Measurements from ENCODE around the gene OSBPL10.

The OSBPL10 gene

DNA sequence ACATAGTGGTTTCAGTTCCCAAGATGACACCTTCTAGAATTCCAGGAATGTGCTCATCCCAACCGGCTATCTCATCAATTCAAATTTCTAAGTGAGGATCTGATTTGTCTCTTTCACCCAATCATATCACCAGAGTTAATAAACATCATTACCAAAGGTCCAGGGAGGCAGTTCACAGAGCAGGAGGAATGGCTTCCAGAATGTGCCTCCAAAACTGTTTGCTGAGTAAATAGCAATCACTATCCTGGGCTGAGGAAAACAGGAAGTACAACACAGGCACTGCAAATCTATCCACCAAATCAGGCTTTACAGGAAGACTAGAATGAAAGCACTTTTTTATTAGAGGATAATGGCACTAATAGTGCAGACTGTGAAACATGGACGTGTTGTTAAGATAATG lies 61.5 kb downstream of the OSBPL10 start:
- Histone ChIP-seq H3K27ac (ENCODE audit: low read depth, low read length) (no peak overlapping the region), H4K8ac (ENCODE audit: low read depth, low read length) (no peak overlapping the region), H4K91ac (ENCODE audit: low read depth, low read length) (no peak overlapping the region), H3K4me2 (ENCODE audit: low read length) (no peak overlapping the region), H2BK5ac (ENCODE audit: low read depth, low read length, poor library complexity) (no peak overlapping the region), H4K12ac (ENCODE audit: low read depth, low read length) (no peak overlapping the region), H3K4me1 (ENCODE audit: control insufficient read depth in 1 of 2, insufficient read depth in 2 of 2, low read length in 2 of 2) (peaks cover 0 to 9% of the 10 kb centered on the region in 2 experiments), H3K79me2 (ENCODE audit: control insufficient read depth, insufficient read depth, low read length, poor library complexity) (no peaks in the 10 kb centered on the region), H3K4me3 (ENCODE audit: low read depth, low read length) (no peak overlapping the region), H3K23ac (ENCODE audit: low read length) (no peak overlapping the region), H2AK5ac (ENCODE audit: low read length) (no peak overlapping the region), H2AFZ (ENCODE audit: insufficient read depth, low read length, poor library complexity) (no peak overlapping the region), H3K4ac (ENCODE audit: low read depth, low read length) (no peak overlapping the region), H3K27me3 (ENCODE audit: insufficient read depth, low read length) (no peaks in the 10 kb centered on the region), H2BK12ac (ENCODE audit: low read length) (no peak overlapping the region), H3K14ac (ENCODE audit: low read length) (no peak overlapping the region), H2BK120ac (ENCODE audit: insufficient read depth, low read length, poor library complexity) (no peak overlapping the region), H3K79me1 (ENCODE audit: low read length) (no peaks in the 10 kb centered on the region), H3K9me3 (ENCODE audit: insufficient read depth, low read depth, low read length) (peaks cover 2% of the 10 kb centered on the region), H3K9ac (ENCODE audit: low read length) (no peak overlapping the region), H3K36me3 (ENCODE audit: control insufficient read depth in 1 of 2, insufficient read depth in 2 of 2, low read length in 2 of 2) (no peaks in the 10 kb centered on the region), H3K18ac (ENCODE audit: low read length) (no peak overlapping the region)
- WGBS (ENCODE audit: extremely low coverage, insufficient coverage, insufficient read length) = no CpG with 5 or more reads among the region's 2 CpGs
- DNase-seq = no peak

DNA sequence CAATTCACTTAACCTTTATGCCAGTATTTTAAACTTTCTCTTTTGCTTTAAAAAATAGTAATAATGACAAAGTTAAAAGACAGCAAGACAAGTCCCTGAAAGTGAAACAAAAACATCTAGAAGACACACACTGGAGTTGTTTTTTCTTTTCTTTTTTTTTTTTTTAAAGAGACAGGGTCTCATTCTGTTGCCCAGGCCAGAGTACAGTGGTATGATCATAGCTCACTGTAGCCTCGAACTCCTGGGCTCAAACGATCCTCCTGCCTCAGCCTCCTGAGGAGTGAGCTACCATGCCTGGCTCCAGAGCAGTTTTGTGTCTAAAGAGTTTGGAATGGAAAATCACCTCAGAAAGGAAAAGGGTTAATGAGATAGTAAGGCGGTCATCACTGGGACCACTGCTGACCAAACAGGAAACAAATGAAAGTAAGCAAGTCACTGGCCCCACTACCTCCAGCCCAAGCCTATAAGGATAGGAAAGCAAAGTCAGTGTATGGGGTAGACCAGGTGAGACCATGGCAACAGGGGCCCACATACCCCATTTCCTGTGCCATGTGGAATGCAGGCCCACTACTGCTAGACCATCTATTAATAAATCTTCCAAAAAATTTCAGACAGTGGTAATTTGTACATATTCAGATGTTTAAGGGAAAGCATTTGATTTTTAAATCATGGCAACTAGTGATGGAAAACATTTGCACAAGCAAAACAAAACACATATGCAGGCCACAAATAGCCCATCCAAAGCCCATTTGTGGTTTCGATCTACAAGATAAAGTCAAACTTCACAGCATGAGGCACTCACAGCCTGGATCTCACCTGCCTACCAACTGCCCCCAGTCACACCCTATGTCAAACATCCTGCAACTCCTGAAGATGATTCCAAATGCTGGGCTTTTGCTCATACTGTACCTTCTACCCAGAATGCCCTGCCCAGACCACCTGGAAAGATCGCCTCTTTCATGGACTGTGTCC lies 62.6 kb downstream of the OSBPL10 start:
- peaks cover 2% of the 10 kb centered on the region for H3K9me3 ChIP-seq (ENCODE audit: insufficient read depth, low read depth, low read length)
- H3K14ac ChIP-seq (ENCODE audit: low read length) = no peak overlapping the region
- no peak overlapping the region for H2BK120ac ChIP-seq (ENCODE audit: insufficient read depth, low read length, poor library complexity)
- no peaks in the 10 kb centered on the region for H3K79me2 ChIP-seq (ENCODE audit: control insufficient read depth, insufficient read depth, low read length, poor library complexity)
- H4K8ac ChIP-seq (ENCODE audit: low read depth, low read length) = no peak overlapping the region
- H4K91ac ChIP-seq (ENCODE audit: low read depth, low read length) = no peak overlapping the region
- no peak overlapping the region for H3K4me2 ChIP-seq (ENCODE audit: low read length)
- no peak overlapping the region for H2BK5ac ChIP-seq (ENCODE audit: low read depth, low read length, poor library complexity)
- no peak overlapping the region for H3K27ac ChIP-seq (ENCODE audit: low read depth, low read length)
- peaks cover 0 to 9% of the 10 kb centered on the region in 2 experiments for H3K4me1 ChIP-seq (ENCODE audit: control insufficient read depth in 1 of 2, insufficient read depth in 2 of 2, low read length in 2 of 2)
- no peak overlapping the region for H2AFZ ChIP-seq (ENCODE audit: insufficient read depth, low read length, poor library complexity)
- H3K9ac ChIP-seq (ENCODE audit: low read length) = no peak overlapping the region
- no peak overlapping the region for H3K4me3 ChIP-seq (ENCODE audit: low read depth, low read length)
- no peak overlapping the region for H2AK5ac ChIP-seq (ENCODE audit: low read length)
- H4K12ac ChIP-seq (ENCODE audit: low read depth, low read length) = no peak overlapping the region
- H2BK12ac ChIP-seq (ENCODE audit: low read length) = no peak overlapping the region
- no peak overlapping the region for H3K23ac ChIP-seq (ENCODE audit: low read length)
- H3K4ac ChIP-seq (ENCODE audit: low read depth, low read length) = no peak overlapping the region
- WGBS (ENCODE audit: extremely low coverage, insufficient coverage, insufficient read length) = no CpG with 5 or more reads among the region's 5 CpGs
- H3K18ac ChIP-seq (ENCODE audit: low read length) = no peak overlapping the region
- H3K79me1 ChIP-seq (ENCODE audit: low read length) = no peaks in the 10 kb centered on the region
- no peaks in the 10 kb centered on the region for H3K36me3 ChIP-seq (ENCODE audit: control insufficient read depth in 1 of 2, insufficient read depth in 2 of 2, low read length in 2 of 2)
- H3K27me3 ChIP-seq (ENCODE audit: insufficient read depth, low read length) = no peaks in the 10 kb centered on the region
- no peak for DNase-seq

DNA sequence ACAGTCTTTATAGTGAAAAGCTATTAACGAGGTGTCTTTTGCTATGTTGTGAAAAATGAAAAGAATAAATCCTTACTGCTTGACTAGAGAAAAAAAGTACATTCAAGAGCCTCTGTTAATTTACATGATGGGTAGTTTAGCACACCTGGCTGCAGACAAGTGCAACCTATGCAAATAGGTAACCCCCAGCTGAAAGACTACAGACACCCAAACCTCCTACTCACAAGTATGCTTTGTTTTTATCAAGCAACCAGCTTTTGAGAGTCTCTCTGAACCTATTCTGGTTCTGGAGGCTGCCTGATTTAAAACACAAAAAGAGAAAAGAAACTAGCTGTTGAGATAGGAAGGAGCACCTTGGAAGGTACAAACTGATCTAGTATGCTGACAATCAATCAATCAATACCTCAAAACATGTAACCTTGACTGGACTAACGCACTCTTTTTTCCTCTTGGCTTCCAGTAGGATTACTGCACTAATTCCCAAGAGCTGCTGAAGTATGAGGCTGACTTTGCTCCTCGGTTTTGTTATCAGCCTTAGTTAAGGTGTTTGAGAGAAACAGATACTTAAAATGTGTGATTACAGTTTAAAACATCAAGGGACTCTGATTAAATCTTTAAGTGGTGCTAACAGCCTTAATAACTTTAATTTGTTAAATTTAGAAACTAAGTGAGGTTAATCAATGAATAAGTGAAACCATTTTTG lies 63.6 kb downstream of the OSBPL10 start:
- Histone ChIP-seq H2AFZ (ENCODE audit: insufficient read depth, low read length, poor library complexity) (no peak overlapping the region), H2AK5ac (ENCODE audit: low read length) (no peak overlapping the region), H4K8ac (ENCODE audit: low read depth, low read length) (no peak overlapping the region), H3K27me3 (ENCODE audit: insufficient read depth, low read length) (no peaks in the 10 kb centered on the region), H3K9ac (ENCODE audit: low read length) (no peak overlapping the region), H3K14ac (ENCODE audit: low read length) (no peak overlapping the region), H4K91ac (ENCODE audit: low read depth, low read length) (no peak overlapping the region), H3K4me2 (ENCODE audit: low read length) (no peak overlapping the region), H3K27ac (ENCODE audit: low read depth, low read length) (no peak overlapping the region), H3K79me1 (ENCODE audit: low read length) (no peaks in the 10 kb centered on the region), H3K18ac (ENCODE audit: low read length) (no peak overlapping the region), H2BK12ac (ENCODE audit: low read length) (no peak overlapping the region), H2BK5ac (ENCODE audit: low read depth, low read length, poor library complexity) (no peak overlapping the region), H3K9me3 (ENCODE audit: insufficient read depth, low read depth, low read length) (peaks cover 2% of the 10 kb centered on the region), H3K4me3 (ENCODE audit: low read depth, low read length) (no peak overlapping the region), H3K23ac (ENCODE audit: low read length) (no peak overlapping the region), H4K12ac (ENCODE audit: low read depth, low read length) (no peak overlapping the region), H3K79me2 (ENCODE audit: control insufficient read depth, insufficient read depth, low read length, poor library complexity) (no peaks in the 10 kb centered on the region), H3K4me1 (ENCODE audit: control insufficient read depth in 1 of 2, insufficient read depth in 2 of 2, low read length in 2 of 2) (peaks cover 0 to 6% of the 10 kb centered on the region in 2 experiments), H3K36me3 (ENCODE audit: control insufficient read depth in 1 of 2, insufficient read depth in 2 of 2, low read length in 2 of 2) (no peaks in the 10 kb centered on the region), H3K4ac (ENCODE audit: low read depth, low read length) (no peak overlapping the region), H2BK120ac (ENCODE audit: insufficient read depth, low read length, poor library complexity) (no peak overlapping the region)
- DNase-seq = no peak
- WGBS (ENCODE audit: extremely low coverage, insufficient coverage, insufficient read length) = no CpG with 5 or more reads among the region's 3 CpGs

DNA sequence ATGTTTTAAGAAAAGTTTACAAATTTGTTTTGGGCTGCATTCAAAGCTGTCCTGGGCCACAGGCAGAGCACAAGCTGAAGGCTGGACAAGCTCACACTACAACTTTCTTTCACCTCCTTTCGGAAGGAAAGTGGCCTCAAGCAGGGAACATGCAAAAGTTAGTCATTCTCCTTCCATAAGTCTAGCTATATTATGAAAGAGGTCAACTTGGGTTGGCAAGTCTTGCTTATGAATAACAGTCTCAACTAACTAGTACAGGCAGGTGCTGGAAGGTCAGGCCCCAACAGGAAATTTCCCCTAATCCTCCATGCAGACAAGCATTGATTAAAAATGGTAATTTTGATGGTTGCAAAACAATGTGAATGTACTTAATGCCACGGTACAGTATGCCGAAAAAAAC lies 69.4 kb downstream of the OSBPL10 start:
- no peaks in the 10 kb centered on the region for H3K9me3 ChIP-seq (ENCODE audit: insufficient read depth, low read depth, low read length)
- H3K27ac ChIP-seq (ENCODE audit: low read depth, low read length) = no peak overlapping the region
- DNase-seq = no peak
- no peak overlapping the region for H2AK5ac ChIP-seq (ENCODE audit: low read length)
- no peak overlapping the region for H4K12ac ChIP-seq (ENCODE audit: low read depth, low read length)
- H3K4me1 ChIP-seq (ENCODE audit: control insufficient read depth in 1 of 2, insufficient read depth in 2 of 2, low read length in 2 of 2) = no peaks in the 10 kb centered on the region
- no peak overlapping the region for H2BK5ac ChIP-seq (ENCODE audit: low read depth, low read length, poor library complexity)
- no peaks in the 10 kb centered on the region for H3K79me1 ChIP-seq (ENCODE audit: low read length)
- no CpG with 5 or more reads among the region's 3 CpGs for WGBS (ENCODE audit: extremely low coverage, insufficient coverage, insufficient read length)
- H2BK120ac ChIP-seq (ENCODE audit: insufficient read depth, low read length, poor library complexity) = no peak overlapping the region
- no peak overlapping the region for H4K91ac ChIP-seq (ENCODE audit: low read depth, low read length)
- H2BK12ac ChIP-seq (ENCODE audit: low read length) = no peak overlapping the region
- H3K27me3 ChIP-seq (ENCODE audit: insufficient read depth, low read length) = no peaks in the 10 kb centered on the region
- no peak overlapping the region for H3K23ac ChIP-seq (ENCODE audit: low read length)
- H3K79me2 ChIP-seq (ENCODE audit: control insufficient read depth, insufficient read depth, low read length, poor library complexity) = no peaks in the 10 kb centered on the region
- H3K4me3 ChIP-seq (ENCODE audit: low read depth, low read length) = no peak overlapping the region
- no peak overlapping the region for H3K4ac ChIP-seq (ENCODE audit: low read depth, low read length)
- no peaks in the 10 kb centered on the region for H3K36me3 ChIP-seq (ENCODE audit: control insufficient read depth in 1 of 2, insufficient read depth in 2 of 2, low read length in 2 of 2)
- H4K8ac ChIP-seq (ENCODE audit: low read depth, low read length) = no peak overlapping the region
- no peak overlapping the region for H3K14ac ChIP-seq (ENCODE audit: low read length)
- H3K4me2 ChIP-seq (ENCODE audit: low read length) = no peak overlapping the region
- no peak overlapping the region for H3K9ac ChIP-seq (ENCODE audit: low read length)
- H2AFZ ChIP-seq (ENCODE audit: insufficient read depth, low read length, poor library complexity) = no peak overlapping the region
- no peak overlapping the region for H3K18ac ChIP-seq (ENCODE audit: low read length)
